CD4-positive, CD25-positive, alpha-beta regulatory T cell (primary cell): Measurements from ENCODE around the gene MYNN. TPM values are rescaled to one million over a fixed set of nuclear protein-coding genes. Genes with fewer than 3 reads are reported as not detected.

Experiments
- ATAC-seq, 2 donors: fragments of 150-1000 bp; cut with Tn5 transposase; one replicate each; pipeline ENCODE4 v1.10.0; 2021; ENCODE audit warnings: low read depth in 2 of 2, moderate number of reproducible peaks in 2 of 2, moderate library complexity in 1 of 2
- DNase-seq, 3 donors: peaks; one replicate each; pipeline versions ENCODE4 v3.0.0 to v3.0.0-alpha.2; 2012 to 2022; ENCODE audit warnings: mixed read lengths in 1 of 3
- H3K27ac ChIP-seq: one replicate; pipeline ENCODE4 v1.7.0; 2013; ENCODE audit warnings: mild to moderate bottlenecking, low read length; ENCODE audit not compliant: insufficient read depth, poor library complexity, severe bottlenecking
- H3K27me3 ChIP-seq: one replicate; pipeline ENCODE4 v1.7.0; 2013; ENCODE audit warnings: low read length; ENCODE audit not compliant: control insufficient read depth, insufficient read depth
- H3K36me3 ChIP-seq: one replicate; pipeline ENCODE4 v1.7.0; 2013; ENCODE audit warnings: mild to moderate bottlenecking, low read length, moderate library complexity; ENCODE audit not compliant: control insufficient read depth, insufficient read depth
- H3K4me1 ChIP-seq: 2 replicates; pipeline ENCODE4 v1.7.0; 2013; ENCODE audit warnings: mild to moderate bottlenecking, low read length; ENCODE audit not compliant: insufficient read depth, control insufficient read depth, poor library complexity, severe bottlenecking
- H3K4me3 ChIP-seq: one replicate; pipeline ENCODE4 v1.7.0; 2013; ENCODE audit warnings: low read depth, mild to moderate bottlenecking, low read length, moderate library complexity
- H3K9me3 ChIP-seq, 2 experiments: 1 replicate in 1 of 2; 2 replicates in 1 of 2; pipeline ENCODE4 v1.7.0; 2013; ENCODE audit warnings: low read length in 2 of 2, mild to moderate bottlenecking in 1 of 2, moderate library complexity in 1 of 2; ENCODE audit not compliant: control insufficient read depth in 2 of 2
- H3K27ac Mint-ChIP-seq, 3 donors: one replicate each; pipeline ENCODE4 v1.8.0; 2020 to 2022; ENCODE audit warnings: mild to moderate bottlenecking in 3 of 3, mixed read lengths in 3 of 3, moderate library complexity in 2 of 3
- H3K27me3 Mint-ChIP-seq: one replicate; pipeline ENCODE4 v1.8.0; 2022; ENCODE audit warnings: mild to moderate bottlenecking, mixed read lengths
- H3K36me3 Mint-ChIP-seq: one replicate; pipeline ENCODE4 v1.8.0; 2020; ENCODE audit warnings: mixed read lengths
- H3K4me1 Mint-ChIP-seq, 4 donors: one replicate each; pipeline ENCODE4 v1.8.0; 2020 to 2022; ENCODE audit warnings: mixed read lengths in 4 of 4, mild to moderate bottlenecking in 1 of 4
- H3K4me3 Mint-ChIP-seq, 4 donors: one replicate each; pipeline ENCODE4 v1.8.0; 2020 to 2022; ENCODE audit warnings: mild to moderate bottlenecking in 4 of 4, mixed read lengths in 4 of 4, moderate library complexity in 3 of 4
- H3K9me3 Mint-ChIP-seq, 7 donors: one replicate each; pipeline ENCODE4 v1.8.0; 2020 to 2022; ENCODE audit warnings: mixed read lengths in 7 of 7, mild to moderate bottlenecking in 3 of 7, moderate library complexity in 2 of 7
- polyA plus RNA-seq, 4 donors: library from polyadenylated mRNA; unstranded; fragments of 300-500 nt; fragmentation: Illumina TruSeq; gene quantifications; one replicate each; pipeline ENCODE4 v1.2.3, GENCODE V29; 2021
- total RNA-seq: library from RNA; stranded (reverse); gene quantifications from one replicate; pipeline ENCODE4 v1.2.3, GENCODE V29; 2022

Gene MYNN
- total and polyA plus RNA-seq, 5 donors from 2014 or later = 12.4 to 25.9 (median 18.5) TPM

- no peaks in the 10 kb centered on the region for H3K27me3 ChIP-seq
- no peaks in the 10 kb centered on the region for H3K9me3 Mint-ChIP-seq
- no peaks in the 10 kb centered on the region for H3K36me3 ChIP-seq
- no peaks in the 10 kb centered on the region for H3K36me3 Mint-ChIP-seq
- DNase-seq (no peak), ATAC-seq (no peak)
- no peak overlapping the region for H3K4me3 ChIP-seq
- H3K9me3 ChIP-seq = no peaks in the 10 kb centered on the region
- peaks cover 4% of the 10 kb centered on the region for H3K27me3 Mint-ChIP-seq
- no peak overlapping the region for H3K27ac Mint-ChIP-seq
- peaks cover 0 to 5% (median 1%) of the 10 kb centered on the region in 4 donors for H3K4me1 Mint-ChIP-seq
- H3K4me3 Mint-ChIP-seq = no peak overlapping the region
- H3K27ac ChIP-seq = no peak overlapping the region
- no peaks in the 10 kb centered on the region for H3K4me1 ChIP-seq
These were observed 31.5 kb downstream of the MYNN start for GRCh38 chr3:169804681-169805080.

GRCh38 chr3:169809230-169809795 lies 36.1 kb downstream of the MYNN start:
- H3K4me3 ChIP-seq = no peak overlapping the region
- no peaks in the 10 kb centered on the region for H3K27me3 ChIP-seq
- no peak overlapping the region for H3K27ac ChIP-seq
- peak in 1 of 3 donors; percentile 74 for DNase-seq
- H3K9me3 ChIP-seq = no peaks in the 10 kb centered on the region
- peaks cover 27% of the 10 kb centered on the region for H3K4me1 ChIP-seq
- peaks cover 25% of the 10 kb centered on the region for H3K27me3 Mint-ChIP-seq
- peak overlapping the region in 2 of 4 donors; percentile 13 to 39 for H3K4me3 Mint-ChIP-seq
- no peaks in the 10 kb centered on the region for H3K36me3 Mint-ChIP-seq
- H3K36me3 ChIP-seq = no peaks in the 10 kb centered on the region
- peaks cover 12 to 29% (median 14%) of the 10 kb centered on the region in 4 donors for H3K4me1 Mint-ChIP-seq
- no peak overlapping the region for H3K27ac Mint-ChIP-seq
- no peak for ATAC-seq
- H3K9me3 Mint-ChIP-seq = no peaks in the 10 kb centered on the region

DNA sequence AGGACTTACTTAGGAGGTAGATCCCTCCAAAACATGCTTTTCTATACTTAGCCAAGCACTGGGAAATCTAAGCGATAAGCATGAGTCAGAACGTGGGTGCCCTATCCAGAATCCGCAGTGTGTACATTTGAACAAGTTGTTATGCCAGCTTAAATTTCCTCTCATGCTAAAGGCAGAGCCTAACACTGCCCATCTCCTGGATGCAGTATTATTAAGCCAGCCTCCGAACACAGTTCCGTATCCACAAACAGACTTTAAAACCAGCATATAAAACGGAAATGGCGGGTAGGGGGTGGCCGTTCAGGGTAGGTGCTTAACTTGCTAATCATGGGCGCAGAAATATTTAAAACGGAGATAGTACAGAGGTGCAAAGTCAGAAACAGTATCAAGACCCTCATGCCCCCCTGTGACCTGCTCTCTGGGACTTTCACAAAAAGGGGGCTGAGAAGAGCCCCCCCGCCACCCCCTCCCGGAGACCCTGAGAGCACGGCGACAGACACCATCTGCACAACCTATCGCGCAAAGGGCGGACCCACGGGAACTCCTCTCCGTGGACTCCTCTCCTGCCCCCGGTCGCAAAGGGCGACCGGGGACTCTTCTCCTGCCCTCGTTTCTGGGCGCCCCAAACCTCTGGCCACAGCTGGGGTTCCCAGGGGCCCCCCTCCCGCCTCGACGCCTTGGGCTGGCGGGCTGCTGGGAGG lies 38.6 kb downstream of the MYNN start:
- Mint-ChIP-seq H3K9me3 (peaks cover 0 to 14% (median 6%) of the 10 kb centered on the region in 7 donors), H3K36me3 (no peaks in the 10 kb centered on the region), H3K27ac (no peak overlapping the region), H3K4me3 (peak overlapping the region; percentile 82 to 87 (median 86)), H3K27me3 (peaks cover 33% of the 10 kb centered on the region), H3K4me1 (peaks cover 12 to 29% (median 14%) of the 10 kb centered on the region in 4 donors)
- Histone ChIP-seq H3K4me3 (peak overlapping the region; percentile 43), H3K27me3 (no peaks in the 10 kb centered on the region), H3K27ac (no peak overlapping the region), H3K36me3 (no peaks in the 10 kb centered on the region), H3K4me1 (peaks cover 27% of the 10 kb centered on the region), H3K9me3 (peaks cover 10 to 14% of the 10 kb centered on the region in 2 experiments)
- ATAC-seq (peak in 1 of 2 donors; percentile 7), DNase-seq (peak in 2 of 3 donors; percentile 10 to 58)

DNA sequence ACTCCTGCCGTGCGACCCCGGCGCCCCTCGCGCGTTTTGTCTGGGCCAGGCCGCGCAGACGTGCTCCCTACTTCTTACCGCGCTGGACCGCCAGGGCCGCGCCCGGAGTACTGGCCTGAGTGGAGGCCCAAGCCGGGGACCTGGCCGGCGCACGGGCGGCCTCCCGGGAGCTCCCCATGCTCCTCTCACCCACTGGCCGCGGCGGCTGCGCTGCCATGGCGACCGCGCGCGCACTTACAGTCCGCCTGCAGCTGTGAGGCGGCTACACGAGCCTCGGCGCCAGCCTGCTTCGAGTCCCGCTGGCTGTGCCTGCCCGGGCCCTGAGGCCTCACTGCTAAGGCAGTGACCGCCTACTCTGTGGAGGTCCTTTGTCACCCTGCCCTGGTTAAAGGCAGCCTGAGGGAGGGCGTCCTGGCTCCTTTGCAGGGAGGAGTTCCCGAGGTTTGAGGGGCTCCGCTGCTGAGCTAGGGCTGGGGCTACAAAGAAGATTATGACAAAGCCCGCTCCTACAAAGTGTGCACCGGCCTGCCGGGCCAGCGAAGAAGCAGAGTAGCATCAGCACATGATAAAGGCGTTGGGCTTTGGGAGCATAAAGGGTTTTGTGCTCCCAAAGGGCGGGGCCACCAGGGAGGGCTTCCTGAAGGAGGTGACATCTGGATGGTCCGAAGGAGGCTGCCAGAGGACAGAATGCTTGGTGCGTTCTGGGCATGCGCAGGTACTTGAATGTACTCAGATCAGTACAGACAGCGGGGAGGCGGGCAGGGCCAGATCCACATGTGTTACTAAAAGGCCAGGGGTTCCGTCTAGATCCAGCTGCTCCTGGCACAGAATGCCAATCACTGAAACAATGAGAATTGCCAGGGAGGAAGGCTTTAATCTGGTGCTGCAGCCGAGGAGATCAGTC lies 39.4 kb downstream of the MYNN start, which contains the start of the genes LRRC34 and LRRIQ4:
TSS of gene LRRC34 (minus strand) at position 573 of the 904 bp plus-strand sequence. CDS start at position 217, 356 bp downstream.
TSS of gene LRRIQ4 (plus strand) at position 539 of the 904 bp plus-strand sequence. CDS start 9,052 bp downstream, outside the sequence.
- H3K9me3 ChIP-seq = peaks cover 12 to 14% of the 10 kb centered on the region in 2 experiments
- DNase-seq = peak; percentile 40 to 84 (median 45)
- peaks cover 41% of the 10 kb centered on the region for H3K27me3 Mint-ChIP-seq
- peak; percentile 50 to 59 for ATAC-seq
- H3K27ac Mint-ChIP-seq = peak within 1 kb of the TSS; percentile 62 to 79 (median 70)
- no peaks in the 10 kb centered on the region for H3K36me3 ChIP-seq
- peak within 1 kb of the TSS; percentile 86 to 93 (median 87) for H3K4me3 Mint-ChIP-seq
- no peaks in the 10 kb centered on the region for H3K36me3 Mint-ChIP-seq
- peaks cover 12 to 29% (median 14%) of the 10 kb centered on the region in 4 donors for H3K4me1 Mint-ChIP-seq
- H3K9me3 Mint-ChIP-seq = peaks cover 0 to 14% (median 6%) of the 10 kb centered on the region in 7 donors
- H3K4me1 ChIP-seq = peaks cover 27% of the 10 kb centered on the region
- H3K27ac ChIP-seq = no peak within 1 kb of the TSS
- peaks cover 3% of the 10 kb centered on the region for H3K27me3 ChIP-seq
- peak within 1 kb of the TSS; percentile 80 for H3K4me3 ChIP-seq

DNA sequence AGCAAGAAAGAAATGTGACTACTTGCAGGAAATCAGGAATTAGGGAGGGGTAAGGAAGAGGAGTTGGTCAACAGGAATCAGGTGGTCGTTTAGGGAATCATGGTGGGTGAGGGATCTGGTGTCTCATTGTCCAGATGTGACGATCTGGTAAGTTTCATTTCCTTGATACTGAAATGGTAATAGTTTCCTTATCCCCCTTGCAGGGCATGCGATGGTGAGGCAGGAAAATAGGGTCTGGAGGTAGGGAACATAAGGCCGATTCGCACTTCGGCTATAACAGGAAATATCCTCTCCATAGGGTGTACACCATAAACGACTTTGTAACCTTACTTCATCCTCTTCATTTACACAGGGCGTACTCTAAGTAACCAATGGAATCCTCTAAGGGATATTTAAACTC lies 40.1 kb downstream of the MYNN start:
- H3K4me1 ChIP-seq = peaks cover 27% of the 10 kb centered on the region
- Mint-ChIP-seq H3K36me3 (no peaks in the 10 kb centered on the region), H3K4me3 (peak overlapping the region; percentile 86 to 93 (median 87)), H3K27me3 (peaks cover 46% of the 10 kb centered on the region), H3K27ac (peak overlapping the region; percentile 62 to 79 (median 70)), H3K9me3 (peaks cover 0 to 14% (median 6%) of the 10 kb centered on the region in 7 donors), H3K4me1 (peaks cover 12 to 29% (median 14%) of the 10 kb centered on the region in 4 donors)
- peaks cover 12 to 14% of the 10 kb centered on the region in 2 experiments for H3K9me3 ChIP-seq
- DNase-seq (peak in 1 of 3 donors; percentile 27), ATAC-seq (no peak)
- no peaks in the 10 kb centered on the region for H3K36me3 ChIP-seq
- peaks cover 8% of the 10 kb centered on the region for H3K27me3 ChIP-seq
- peak overlapping the region; percentile 80 for H3K4me3 ChIP-seq
- H3K27ac ChIP-seq = no peak overlapping the region

DNA sequence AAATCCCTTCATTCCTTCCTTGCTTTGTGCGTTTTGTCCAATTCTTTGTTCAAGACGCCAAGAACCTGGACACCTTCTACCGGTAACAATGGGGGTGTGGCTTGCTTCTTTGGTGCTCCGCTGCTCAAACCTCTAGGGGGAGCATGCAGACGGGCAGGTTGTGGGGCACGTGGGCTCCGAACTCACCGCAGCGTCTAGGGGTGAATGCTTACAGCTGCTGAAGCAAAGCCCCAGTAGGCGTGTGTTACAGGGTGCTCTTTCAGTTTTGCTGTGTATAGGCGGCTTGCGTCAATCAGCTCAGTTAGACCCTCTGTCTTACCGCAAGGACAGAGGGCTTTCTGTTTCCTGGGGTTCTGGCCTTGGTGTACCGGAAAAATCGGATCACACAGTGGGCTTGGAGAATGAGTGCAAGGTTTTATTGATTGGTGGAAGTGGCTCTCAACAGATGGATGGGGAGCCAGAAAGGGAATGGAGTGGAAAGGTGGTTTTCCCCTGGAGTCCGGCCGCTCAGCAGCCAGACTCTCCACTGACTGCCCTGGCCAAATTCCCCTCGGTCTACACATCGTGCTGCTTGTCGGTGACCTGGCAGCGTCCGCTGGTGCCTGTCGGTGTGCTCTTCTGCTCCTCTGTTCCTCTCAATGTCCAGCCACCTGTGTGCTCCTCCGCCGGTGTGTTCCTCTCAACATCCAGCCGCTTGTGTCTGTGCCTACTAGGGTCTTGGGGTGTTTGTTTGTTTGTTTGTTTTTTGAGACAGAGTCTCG lies 40.7 kb downstream of the MYNN start:
- no peak overlapping the region for H3K27ac ChIP-seq
- peaks cover 27% of the 10 kb centered on the region for H3K4me1 ChIP-seq
- H3K27me3 ChIP-seq = peaks cover 8% of the 10 kb centered on the region
- Mint-ChIP-seq H3K36me3 (no peaks in the 10 kb centered on the region), H3K4me3 (peak overlapping the region; percentile 86 to 93 (median 87)), H3K9me3 (peaks cover 0 to 14% (median 6%) of the 10 kb centered on the region in 7 donors), H3K4me1 (peaks cover 12 to 29% (median 14%) of the 10 kb centered on the region in 4 donors), H3K27ac (peak overlapping the region; percentile 62 to 79 (median 70)), H3K27me3 (peaks cover 52% of the 10 kb centered on the region)
- H3K9me3 ChIP-seq = peaks cover 12 to 14% of the 10 kb centered on the region in 2 experiments
- H3K4me3 ChIP-seq = peak overlapping the region; percentile 80
- ATAC-seq (peak; percentile 85 to 87), DNase-seq (peak; percentile 58 to 91 (median 75))
- H3K36me3 ChIP-seq = no peaks in the 10 kb centered on the region
